Stimulated activated CD4-positive, alpha-beta T cell treated with anti-CD3 and anti-CD28 coated beads, Interleukin-2, amount 100 ng/mL, for 4 hours (primary cell): ENCODE results near the gene TELO2.

Experiments used
- DNase-seq: peaks from one replicate; pipeline ENCODE4 v3.0.0-alpha.2; 2020; ENCODE audit warnings: low read depth

TELO2 gene

DNA sequence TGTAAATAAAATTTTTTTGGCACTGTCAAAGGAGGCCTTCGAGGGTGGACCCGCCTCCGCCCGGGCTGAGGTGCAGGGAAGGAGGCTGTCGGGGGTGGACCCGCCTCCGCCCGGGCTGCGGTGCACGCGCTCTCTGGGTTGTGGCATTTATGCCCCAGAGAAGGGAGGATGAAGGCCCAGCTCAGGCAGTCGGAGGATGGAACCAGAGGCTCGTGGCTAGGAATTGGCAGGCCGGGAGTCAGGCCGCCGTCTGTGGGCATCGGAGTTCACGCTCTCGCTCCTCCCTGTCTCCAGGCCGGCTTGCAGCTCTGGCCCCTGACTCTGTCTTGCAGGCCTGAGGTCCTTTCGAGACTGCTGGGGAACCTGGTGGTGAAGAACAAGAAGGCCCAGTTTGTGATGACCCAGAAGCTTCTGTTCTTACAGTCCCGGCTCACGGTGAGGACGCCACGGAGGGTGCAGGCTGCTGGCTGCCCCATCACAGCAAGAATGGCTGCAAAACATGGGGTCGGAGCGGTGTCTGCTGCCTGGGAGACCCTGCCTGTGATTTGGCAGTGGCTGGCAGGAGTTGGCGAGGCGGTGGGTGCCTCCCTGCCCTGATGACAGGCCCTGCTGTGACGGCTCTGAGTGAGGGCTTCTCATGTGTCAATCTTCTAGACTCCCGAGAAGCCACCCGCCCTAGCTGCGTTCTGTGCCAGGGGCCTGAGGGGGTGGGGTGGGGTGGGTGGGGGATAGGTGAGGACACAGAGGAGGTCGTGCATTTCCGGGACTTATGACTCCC, 5.9 kb downstream of the TELO2 start:
- DNase-seq, result no peak

DNA sequence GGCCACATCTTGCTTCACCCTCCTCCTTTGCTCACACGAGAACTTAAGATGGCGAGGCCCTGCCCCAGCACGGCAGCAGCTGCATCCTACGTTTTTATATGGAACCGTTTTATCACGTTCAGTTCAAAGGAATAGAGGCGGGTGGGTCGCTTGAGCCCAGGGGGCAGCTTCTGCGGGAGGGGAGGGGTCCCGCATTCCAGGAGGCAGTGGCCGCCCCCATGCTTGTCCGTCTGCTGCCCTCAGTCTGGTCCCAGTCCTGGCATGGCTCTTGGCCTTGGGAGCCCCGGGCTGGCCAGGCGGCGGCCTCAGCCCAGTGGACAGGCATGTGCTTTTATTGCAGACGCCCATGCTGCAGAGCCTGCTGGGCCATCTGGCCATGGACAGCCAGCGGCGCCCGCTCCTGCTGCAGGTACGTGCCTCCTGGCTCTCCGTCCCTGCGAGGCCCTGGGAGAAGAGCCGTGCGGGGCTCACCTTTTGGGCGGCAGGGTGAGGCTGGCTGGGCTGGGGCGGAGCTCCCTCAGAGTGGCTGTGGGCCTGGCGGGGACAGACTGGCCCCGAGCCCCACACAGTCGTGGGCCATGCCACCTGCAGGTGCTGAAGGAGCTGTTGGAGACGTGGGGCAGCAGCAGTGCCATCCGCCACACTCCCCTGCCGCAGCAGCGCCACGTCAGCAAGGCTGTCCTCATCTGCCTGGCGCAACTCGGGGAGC, 6.8 kb downstream of the TELO2 start:
- no peak for DNase-seq

DNA sequence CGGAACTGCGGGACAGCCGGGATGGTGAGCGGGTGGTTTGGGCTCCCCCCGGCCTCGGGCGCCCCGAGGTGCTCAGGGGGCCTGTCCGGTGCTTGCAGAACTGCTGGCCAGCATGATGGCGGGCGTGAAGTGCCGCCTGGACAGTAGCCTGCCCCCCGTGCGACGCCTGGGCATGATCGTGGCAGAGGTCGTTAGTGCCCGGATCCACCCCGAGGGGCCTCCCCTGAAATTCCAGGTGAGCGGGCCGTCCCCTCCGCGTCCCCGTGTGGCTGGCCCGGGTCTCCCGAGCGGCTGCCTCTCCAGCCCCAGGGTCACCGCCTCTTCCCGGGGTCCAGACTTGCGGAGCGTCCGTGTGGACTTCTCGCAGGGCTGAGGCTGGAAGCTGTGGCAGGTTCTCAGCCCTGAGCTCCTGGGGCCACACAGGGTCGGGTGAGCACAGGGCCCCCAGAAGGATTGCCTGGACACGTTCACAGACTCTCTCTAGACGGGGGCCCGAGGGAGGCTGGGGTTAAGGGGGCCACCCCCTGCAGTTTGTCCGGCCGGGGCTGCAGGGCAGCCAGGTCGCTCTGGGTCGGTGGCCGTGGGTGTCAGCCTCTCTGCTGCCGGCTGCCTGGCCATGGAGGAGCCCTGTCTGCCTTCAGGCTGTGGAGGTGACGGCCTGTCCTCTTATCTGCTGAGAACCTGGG, 7.4 kb downstream of the TELO2 start:
- no peak for DNase-seq

DNA sequence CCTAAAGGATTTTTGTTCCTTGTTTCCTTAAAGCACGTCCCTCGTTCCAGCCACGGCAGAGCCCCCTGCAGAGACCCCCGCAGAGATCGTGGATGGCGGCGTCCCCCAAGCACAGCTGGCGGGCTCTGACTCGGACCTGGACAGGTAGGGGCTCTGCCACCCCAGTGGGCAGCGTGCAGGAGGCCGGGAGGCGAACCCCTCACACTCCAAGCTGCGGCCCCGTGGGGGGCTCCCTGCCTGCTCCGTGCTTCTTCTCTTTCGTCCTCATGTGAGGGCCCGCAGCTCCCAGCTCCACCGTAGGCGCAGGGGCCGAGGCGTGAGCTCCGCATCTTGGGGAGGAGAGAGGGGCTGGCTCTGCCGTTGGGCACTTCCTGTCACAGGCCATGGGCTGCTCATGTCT, 8.5 kb downstream of the TELO2 start:
- no peak for DNase-seq

DNA sequence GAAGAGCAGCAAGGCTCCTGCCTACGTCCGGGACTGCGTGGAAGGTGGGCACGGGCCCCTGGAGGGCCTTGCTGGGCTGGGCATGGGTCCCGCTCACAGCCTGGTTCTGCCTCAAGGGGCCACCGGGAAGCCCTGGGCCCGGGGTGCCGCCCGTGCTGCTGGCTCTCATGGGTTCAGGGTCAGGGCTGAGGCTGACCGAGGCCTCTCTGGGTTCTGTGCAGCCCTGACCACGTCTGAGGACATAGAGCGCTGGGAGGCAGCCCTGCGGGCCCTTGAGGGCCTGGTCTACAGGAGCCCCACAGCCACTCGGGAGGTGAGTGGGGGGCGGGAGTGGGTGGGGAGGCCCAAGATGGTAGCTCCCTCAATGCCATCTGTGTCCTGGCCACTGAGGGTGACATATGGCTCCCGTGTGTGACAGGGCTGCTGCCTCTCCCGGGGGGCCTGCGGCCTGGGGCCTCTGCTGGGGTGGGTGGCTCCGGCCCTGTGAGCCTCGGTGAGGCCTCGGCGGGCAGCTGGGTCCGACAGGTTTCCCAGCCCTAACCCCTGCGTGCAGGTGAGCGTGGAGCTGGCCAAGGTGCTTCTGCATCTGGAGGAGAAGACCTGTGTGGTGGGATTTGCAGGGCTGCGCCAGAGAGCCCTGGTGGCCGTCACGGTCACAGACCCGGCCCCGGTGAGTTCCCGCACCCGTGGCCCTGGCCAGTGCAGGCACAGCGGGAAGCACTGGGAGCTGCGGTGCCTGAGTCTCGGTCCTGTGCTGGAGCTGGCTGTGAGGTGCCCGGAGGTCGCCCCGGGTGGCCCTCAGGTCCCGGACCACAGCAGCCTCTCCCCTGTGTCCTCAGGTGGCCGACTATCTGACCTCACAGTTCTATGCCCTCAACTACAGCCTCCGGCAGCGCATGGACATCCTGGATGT, 9.2 kb downstream of the TELO2 start:
- DNase-seq, result no peak

DNA sequence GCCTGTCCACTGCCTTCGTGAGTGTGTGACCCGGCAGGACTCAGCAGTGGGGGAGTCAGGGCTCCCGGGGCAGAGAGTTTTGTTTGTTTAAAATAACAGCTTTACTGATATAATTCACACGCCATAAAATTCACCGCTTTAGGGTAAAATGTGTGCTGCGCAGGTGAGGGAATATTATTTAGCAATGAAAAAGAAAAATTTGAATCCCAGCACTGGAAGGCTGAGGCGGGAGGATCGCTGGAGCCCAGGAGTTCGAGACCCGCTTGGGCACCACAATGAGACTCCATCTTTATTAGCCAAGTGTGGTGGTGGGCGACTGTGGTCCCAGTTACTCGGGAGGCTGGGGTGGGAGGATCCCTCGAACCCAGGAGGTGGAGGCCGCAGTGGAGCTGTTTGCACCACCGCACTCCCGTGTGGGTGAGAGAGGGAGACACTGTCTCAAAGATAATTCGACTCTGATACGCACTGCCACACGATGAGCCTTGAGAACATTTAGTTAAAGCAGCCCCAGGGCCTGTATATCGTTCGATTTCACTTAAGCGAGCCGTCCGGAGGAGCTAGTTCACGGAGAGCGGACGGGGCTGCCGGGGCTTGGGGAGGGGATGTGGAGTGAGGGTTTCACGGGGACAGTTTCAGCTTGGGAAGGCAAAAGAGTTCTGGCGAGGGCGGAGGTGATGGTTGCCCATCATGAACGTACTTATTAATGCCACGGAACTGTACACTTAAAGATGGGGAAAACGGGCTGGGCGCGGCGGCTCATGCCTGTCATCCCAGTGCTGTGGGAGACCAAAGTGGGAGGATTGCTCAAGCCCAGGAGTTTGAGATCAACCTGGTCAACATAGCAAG, 10.2 kb downstream of the TELO2 start:
- DNase-seq, result no peak

DNA sequence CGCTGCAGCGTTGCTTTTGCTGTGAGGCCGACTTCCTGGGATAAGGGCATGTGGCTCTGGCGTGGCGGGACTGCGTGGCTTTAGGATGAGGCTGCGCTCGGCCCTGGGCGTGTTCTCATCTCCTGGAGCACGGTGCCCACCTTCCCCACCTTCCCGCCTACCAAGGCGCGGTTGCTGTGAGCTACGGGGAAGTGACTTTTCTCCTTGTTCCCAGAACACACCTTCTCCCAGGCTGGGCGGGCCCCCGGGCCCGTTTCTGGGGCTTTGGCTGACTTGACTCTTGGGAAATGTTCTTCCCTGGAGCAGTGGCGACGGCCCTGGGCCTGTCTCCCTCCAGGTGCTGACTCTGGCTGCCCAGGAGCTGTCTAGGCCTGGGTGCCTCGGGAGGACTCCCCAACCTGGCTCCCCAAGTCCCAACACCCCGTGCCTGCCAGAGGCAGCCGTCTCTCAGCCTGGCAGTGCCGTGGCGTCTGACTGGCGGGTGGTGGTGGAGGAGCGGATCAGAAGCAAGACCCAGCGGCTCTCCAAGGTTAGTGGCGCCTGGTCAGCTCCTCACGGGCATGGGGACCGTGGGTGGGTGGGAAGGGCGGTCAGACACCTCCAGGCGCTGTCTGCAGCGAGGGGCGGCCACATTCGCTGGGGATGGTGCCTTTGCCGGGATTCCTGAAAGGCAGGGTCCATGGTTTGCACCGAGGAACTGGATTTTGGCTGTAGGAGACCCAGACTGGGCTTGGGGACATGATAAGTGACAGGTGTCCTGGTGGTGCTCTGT, 12.1 kb downstream of the TELO2 start:
- no peak for DNase-seq

DNA sequence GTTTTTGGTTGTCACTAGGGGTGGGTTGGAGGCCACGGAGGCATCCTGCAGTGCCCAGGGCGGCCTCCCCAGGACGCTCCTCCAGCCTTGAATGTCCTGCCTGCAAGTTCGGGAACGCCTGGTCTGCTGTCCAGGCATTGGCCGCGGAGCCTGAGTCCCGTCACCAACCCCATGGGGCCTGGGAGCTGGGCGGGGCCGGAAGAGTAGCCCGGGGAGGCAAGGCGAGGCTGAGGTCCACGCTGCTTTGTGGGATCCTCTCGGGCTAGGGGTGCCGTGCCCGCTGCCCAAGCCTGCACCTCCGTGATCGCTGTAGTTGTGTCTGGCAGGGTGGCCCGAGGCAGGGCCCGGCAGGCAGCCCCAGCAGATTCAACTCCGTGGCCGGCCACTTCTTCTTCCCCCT, 12.8 kb downstream of the TELO2 start:
- no peak for DNase-seq

DNA sequence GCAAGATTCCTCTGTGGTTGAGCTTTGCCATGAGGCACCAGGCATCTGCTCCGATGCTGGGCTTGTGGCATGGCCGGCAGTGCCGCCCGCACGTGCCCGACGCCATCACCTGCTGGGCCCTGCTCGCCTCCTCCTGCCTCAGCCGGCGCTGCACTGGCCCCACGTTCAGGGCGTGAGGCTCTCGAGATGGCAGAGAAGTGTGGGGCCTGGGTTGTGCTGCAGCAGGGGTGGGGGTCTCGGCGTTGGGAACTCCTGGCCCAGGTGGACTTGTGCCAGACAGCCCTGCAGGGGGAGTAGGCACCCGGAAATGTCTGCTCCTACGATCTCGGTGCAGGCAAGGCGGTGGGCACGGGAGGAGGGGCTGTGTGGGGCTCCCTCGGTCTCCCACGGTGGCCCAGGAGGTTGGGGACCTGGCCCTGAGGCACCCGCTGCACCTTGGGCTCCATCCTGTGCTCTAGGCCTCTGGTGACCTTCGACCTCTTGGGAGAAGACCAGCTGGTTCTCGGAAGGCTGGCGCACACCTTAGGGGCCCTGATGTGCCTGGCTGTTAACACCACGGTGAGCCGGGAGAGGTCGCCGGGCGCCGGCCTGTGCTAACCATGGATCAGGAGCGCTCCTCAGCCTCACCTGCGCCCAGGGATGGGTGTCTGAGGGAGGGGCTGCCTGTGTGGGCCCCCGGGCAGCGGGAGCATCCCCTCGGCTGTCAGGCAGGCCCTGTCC, 13.5 kb downstream of the TELO2 start:
- DNase-seq, result no peak

DNA sequence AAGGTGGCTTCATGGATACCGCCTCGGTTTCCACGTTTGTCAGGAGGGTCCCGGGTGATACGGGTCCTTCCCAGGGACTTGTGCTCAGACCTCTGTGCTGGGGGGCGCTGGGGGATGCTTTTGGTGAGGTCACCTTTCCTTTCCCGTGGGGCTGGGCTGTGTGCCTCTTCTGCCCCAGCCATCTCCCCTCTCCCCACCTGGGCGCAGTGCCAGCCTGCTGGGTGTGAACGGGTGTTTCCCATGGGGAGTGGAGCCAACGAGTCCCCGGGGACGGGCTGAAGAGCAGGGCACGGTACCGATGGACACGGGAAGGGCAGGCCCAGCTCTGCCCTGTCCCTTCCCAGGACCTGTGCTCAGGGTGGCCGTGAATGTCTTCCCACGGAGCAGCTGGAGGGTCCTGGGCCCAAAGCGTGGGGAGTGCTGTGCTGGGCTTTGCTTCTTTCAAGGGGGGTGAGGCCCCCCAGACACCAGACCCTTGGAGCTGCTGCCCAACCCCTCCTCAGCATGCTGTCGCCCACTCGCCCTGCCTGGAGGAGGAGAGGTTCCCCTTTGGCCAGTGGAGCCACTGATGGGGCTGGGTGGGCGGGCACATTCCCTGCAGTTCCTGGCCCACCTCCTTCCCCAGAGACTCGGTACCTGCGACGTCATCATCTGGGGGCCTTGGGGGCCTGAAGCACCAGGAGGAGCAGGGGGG, 15.5 kb downstream of the TELO2 start:
- no peak for DNase-seq

DNA sequence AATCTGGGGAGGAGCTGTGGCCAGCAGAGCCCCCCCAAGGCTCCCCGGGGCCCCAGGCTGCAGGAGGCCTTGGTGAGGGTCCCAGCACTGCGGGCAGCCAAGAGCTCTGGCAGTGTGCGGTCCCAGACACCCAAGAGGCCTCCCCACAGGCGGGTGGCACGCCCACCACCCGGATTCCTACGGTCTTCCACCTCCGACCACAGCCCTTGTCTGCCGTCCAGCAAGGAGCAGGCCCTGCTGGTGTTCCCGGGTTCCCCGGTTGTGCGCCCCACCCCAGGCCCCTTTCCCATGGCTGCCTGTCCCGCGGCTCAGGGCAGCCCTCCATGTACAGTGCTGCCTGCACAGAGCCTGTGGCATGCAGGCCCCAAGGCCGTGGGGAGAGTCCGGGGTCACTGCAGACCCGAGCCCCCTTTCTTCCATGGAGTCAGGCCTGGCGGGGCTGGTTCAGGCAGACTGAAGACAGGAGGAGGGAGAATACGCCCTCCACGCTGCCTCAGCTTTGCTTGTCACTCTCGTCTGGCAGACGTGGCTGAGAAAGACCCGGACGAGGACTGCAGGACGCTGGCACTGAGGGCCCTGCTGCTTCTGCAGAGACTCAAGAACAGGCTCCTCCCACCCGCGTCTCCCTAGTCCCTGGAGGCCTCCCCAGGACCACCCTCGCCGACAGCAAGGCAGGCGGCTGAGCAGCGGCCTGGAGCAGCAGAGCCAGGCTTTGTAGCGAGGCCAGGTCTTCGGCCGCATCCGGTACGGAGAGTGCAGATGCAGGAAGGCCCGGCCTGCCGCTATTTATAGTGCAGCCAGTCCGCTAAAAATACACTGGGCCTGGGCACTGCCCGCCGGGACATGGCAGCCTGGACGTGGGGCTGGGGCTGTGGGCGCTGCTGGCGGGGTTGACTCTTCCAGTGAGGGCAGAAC, 16.4 kb downstream of the TELO2 start:
- DNase-seq, result no peak

DNA sequence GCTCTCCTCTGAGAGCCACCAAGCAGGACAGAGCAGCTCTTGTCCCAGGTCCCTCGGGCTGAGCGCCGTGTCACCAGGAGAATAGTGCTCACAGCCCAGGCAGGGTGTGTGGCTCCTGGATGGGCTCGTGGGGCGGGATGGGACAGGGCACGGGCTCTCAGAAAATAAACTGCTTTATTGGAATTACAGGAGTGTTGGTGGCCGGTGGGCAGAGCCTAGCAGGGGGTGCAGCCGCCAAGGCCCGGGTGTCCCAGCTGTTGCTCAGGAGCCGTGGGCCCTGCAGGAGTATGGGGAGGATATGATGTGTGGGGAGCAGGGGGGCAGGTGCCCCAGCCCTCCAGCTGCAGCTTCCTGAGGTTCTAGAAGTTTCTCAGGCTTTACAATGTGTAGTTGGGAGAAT, 17.1 kb downstream of the TELO2 start:
- no peak for DNase-seq

DNA sequence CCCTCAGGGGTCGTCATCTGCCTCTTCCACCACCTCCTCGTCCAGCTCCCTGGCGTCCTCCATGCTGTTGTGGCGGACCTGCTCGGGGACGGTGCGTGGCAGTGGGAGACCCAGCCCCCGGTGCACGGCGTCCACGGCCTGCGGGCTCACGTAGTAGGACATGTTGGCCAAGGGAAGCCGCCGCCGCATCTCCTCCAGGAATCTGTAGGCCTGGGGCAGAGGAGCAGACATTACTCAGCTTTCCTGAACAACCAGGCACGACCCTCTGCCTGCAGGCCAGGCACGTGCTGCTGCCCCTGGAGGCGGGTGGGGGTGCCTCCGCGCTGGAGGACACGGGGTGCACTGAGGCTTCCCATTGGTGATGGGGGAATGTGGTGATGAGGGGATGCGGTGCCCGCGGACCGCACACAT, 17.8 kb downstream of the TELO2 start:
- no peak for DNase-seq

DNA sequence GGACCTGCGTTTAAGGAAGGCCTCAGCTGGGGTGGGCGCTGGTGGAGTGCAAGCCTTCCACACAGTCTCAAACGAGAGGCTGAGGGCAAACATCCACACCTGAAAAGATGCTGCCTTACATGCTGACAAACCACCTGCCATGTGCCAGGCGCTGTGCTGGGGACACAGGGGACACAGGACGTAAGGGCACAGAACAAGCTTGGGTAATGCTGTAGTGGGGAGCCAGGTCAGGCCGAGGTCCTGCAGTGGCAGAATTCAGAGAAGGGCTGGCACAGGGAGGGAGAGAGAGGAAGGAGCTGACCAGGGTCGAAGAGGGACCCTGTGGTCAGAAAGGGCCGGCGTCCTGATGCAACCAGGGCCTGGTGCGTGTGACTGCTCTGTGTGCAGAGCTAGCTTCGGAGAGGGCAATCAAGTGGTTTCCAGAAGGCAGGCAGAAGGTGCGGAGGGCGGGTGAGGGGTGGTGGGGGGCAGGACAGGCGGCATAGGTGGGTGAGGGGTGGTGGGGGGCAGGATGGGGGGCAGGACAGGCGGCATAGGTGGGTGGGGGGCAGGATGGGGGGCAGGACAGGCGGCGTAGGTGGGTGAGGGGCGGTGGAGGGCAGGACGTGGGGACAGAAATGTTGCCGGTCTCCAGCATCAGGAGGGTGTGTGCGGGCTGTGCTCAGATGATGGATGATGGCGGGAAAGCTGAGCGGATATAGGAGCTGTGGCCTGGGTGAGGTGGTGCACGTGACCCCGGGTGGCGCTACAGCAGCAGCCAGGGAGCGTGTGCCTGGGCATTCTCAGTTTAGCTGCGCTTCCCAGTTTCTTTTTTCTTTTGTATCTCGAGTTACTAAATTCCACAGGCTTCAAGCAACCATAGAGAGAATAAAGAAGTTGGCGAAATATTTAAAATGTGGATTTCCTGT, 18.8 kb downstream of the TELO2 start:
- no peak for DNase-seq

DNA sequence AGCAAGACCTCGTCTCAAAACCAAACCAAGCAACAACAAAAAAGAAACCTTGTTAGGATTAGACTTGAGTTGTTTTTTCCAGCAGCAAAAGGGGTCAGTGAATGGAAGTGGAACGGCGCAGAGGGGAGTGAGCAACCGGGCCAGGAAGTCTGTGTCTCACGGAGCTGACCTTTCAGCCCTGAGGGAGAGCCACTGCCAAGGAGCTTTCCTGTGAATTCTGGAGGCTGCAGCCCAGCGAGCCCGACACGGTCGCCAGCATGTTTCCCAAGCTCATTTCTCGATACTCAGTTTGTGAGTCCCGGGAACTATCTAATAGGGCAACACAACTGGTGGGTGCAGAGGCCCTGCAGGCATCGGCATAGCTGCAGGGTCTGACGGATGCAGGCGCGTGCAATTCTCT, 19.6 kb downstream of the TELO2 start:
- DNase-seq, result no peak

DNA sequence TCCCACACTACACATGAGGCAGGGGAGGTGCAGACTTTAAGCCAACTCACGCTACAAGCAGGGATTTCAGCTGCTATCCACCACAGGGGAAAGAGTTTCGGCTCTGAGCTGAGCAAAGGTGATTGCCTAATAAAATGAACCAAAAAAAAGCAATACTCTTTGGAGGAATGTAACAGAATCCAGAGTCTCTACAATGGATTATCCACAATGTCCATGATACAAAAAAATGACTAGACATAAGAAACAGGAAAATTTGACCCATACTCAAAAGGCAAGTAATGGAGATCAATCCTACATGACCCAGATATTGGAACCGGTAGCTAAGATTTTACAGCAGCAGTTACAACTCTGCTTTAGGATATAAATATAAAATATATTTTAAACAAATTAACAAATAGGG, 21.3 kb downstream of the TELO2 start:
- DNase-seq, result no peak

DNA sequence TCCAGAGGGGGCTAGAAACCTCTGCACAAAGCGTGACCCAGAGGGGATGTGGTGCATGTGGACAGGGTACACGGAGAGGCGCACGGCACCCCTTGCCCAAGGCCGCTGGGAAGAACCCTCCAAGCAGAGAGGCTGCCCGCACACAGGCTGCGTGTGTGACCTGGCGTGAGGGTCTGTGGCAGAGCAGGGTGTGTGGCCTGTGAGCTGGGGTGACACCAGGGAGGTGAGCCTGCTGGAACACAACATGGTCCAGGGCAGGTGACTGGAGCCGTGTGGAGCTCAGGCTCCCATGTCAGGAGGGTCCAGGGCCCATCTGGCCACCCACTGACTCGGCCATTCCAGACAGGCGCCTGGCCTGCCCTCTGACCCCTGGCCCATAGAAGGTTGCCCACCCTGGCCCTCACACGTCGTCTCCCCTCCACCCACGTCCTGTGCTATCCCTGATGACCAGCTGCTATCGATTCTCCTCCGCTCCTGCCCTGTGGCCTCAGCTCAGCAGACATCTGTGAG, 25.5 kb downstream of the TELO2 start:
- DNase-seq, result no peak
